Measurements from ENCODE around the gene ACTR3. TPM values are rescaled to one million over a fixed set of nuclear protein-coding genes. Genes with fewer than 3 reads are reported as not detected.

Gene ACTR3
- total RNA-seq, 4 donors from 2014 or later, result 73.0 to 106 (median 89.7) TPM

DNA sequence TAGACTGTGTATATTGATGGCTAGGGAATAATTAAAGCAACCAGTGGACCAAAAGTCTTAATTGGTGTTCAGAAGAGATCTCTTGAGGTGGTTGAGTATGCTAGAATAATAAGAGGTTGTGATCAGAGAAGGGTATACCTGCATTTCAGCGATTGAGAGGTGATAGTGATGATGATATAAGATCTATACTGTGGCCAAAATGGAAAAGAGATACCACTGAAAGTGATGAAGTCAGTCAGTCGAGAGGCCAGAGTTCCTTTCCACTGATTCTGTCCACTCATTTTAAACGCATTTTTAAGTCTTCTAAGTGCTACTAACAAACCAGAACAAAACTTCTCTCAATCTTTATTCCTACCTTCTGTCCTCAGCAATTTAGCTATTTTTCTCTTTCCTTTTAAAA is 32.9 kb downstream of the ACTR3 start:
- no peak overlapping the region for H3K27ac ChIP-seq
- H3K9me3 ChIP-seq, result no peaks in the 10 kb centered on the region
- 86 to 91% methylated on average over 3 of the region's 3 CpGs for WGBS, 2 donors
- H3K4me1 ChIP-seq, result no peaks in the 10 kb centered on the region
- no peak overlapping the region for H3K4me3 ChIP-seq
- no peaks in the 10 kb centered on the region for H3K27me3 ChIP-seq
- peaks cover 0 to 45% (median 0%) of the 10 kb centered on the region in 3 donors for H3K36me3 ChIP-seq
- no peak for DNase-seq (ENCODE audit: low spot score in 2 of 2)
- TF ChIP-seq EP300 (IDR thresholded peaks at IDR 0.05) (no peak), POLR2A (IDR thresholded peaks at IDR 0.05) (no peak)
- TF ChIP-seq, protein P1, sequence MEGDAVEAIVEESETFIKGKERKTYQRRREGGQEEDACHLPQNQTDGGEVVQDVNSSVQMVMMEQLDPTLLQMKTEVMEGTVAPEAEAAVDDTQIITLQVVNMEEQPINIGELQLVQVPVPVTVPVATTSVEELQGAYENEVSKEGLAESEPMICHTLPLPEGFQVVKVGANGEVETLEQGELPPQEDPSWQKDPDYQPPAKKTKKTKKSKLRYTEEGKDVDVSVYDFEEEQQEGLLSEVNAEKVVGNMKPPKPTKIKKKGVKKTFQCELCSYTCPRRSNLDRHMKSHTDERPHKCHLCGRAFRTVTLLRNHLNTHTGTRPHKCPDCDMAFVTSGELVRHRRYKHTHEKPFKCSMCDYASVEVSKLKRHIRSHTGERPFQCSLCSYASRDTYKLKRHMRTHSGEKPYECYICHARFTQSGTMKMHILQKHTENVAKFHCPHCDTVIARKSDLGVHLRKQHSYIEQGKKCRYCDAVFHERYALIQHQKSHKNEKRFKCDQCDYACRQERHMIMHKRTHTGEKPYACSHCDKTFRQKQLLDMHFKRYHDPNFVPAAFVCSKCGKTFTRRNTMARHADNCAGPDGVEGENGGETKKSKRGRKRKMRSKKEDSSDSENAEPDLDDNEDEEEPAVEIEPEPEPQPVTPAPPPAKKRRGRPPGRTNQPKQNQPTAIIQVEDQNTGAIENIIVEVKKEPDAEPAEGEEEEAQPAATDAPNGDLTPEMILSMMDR (IDR thresholded peaks at IDR 0.05), result no peak

DNA sequence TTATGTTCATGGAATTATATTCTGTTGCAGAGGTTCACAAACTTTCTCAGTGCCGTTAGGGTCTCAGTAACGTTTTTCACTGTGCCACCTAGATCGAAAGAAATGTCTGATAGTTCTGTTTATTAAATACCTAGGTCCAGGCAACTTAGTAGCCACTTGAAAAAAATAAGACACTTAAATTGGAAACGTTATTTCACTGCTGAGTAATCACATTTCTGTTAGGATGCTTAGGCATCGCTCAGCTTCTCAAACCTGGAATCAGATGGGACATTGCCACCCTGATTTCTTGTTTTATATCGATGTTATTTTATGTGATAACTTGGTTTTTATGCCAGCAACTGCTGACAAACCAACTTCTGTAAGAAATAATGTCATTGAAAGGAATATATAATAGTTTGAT is 36.0 kb downstream of the ACTR3 start:
- Histone ChIP-seq H3K27me3 (no peaks in the 10 kb centered on the region), H3K4me1 (no peaks in the 10 kb centered on the region), H3K36me3 (peaks cover 0 to 46% (median 0%) of the 10 kb centered on the region in 3 donors), H3K9me3 (no peaks in the 10 kb centered on the region), H3K4me3 (no peak overlapping the region), H3K27ac (no peak overlapping the region)
- 74 to 82% methylated on average over 6 of the region's 6 CpGs for WGBS, 2 donors
- DNase-seq (ENCODE audit: low spot score in 2 of 2), result no peak
- no peak for TF ChIP-seq EP300 (IDR thresholded peaks at IDR 0.05)
- TF ChIP-seq POLR2A (IDR thresholded peaks at IDR 0.05), result no peak
- TF ChIP-seq, protein P1 (IDR thresholded peaks at IDR 0.05), result no peak

DNA sequence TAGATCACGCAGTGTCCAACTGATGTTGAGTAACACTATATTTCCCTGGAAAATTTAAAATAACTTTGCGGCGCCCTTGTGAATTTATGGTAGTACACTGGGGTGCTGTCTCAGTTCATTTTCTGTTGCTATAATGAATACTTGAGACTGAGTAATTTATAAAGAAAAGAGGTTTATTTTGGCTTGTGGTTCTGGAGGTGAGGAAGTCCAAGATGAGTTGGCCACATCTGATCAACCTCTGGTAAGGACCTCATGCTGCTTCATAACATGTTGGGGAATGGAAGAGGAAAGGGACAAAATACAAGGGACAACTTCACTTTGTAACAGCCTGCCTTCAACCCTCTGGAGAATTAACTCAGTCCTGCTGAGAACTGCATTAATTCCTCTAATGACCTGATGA is 36.4 kb downstream of the ACTR3 start:
- Histone ChIP-seq H3K4me3 (no peak overlapping the region), H3K9me3 (no peaks in the 10 kb centered on the region), H3K4me1 (no peaks in the 10 kb centered on the region), H3K27me3 (no peaks in the 10 kb centered on the region), H3K36me3 (peaks cover 0 to 47% (median 0%) of the 10 kb centered on the region in 3 donors), H3K27ac (no peak overlapping the region)
- no peak for TF ChIP-seq POLR2A (IDR thresholded peaks at IDR 0.05)
- no peak for TF ChIP-seq EP300 (IDR thresholded peaks at IDR 0.05)
- TF ChIP-seq, protein P1 (IDR thresholded peaks at IDR 0.05), result no peak
- DNase-seq (ENCODE audit: low spot score in 2 of 2), result no peak
- WGBS, 2 donors, result 95 to 98% methylated on average over 3 of the region's 3 CpGs

DNA sequence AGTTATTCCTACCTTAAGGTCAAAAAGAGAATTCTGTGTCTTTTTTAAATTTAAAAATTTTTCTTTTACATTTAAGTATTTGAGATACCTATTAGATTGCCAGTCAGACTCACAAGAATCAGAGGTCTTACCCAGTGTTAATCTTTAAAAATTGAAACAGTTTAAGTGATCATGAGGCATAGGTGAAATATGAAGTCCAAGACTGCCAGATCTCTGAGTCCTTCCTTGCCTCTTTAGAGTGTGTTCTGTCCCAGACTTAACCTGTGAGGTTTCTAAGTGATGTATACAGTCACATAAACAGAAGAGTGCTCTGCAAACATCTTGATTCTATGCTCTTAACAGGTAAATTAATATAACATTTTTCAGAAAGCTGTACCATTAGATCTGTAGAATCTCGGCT is 40.6 kb downstream of the ACTR3 start:
- H3K27ac ChIP-seq, result no peak overlapping the region
- no peaks in the 10 kb centered on the region for H3K27me3 ChIP-seq
- WGBS, 2 donors, result 83 to 91% methylated on average over 1 of the region's 1 CpG
- TF ChIP-seq, protein P1 (IDR thresholded peaks at IDR 0.05), result no peak
- TF ChIP-seq POLR2A (IDR thresholded peaks at IDR 0.05) (no peak), EP300 (IDR thresholded peaks at IDR 0.05) (no peak)
- H3K4me3 ChIP-seq, result no peak overlapping the region
- H3K4me1 ChIP-seq, result no peaks in the 10 kb centered on the region
- peaks cover 0 to 67% (median 0%) of the 10 kb centered on the region in 3 donors for H3K36me3 ChIP-seq
- H3K9me3 ChIP-seq, result no peaks in the 10 kb centered on the region
- DNase-seq (ENCODE audit: low spot score in 2 of 2), result no peak

DNA sequence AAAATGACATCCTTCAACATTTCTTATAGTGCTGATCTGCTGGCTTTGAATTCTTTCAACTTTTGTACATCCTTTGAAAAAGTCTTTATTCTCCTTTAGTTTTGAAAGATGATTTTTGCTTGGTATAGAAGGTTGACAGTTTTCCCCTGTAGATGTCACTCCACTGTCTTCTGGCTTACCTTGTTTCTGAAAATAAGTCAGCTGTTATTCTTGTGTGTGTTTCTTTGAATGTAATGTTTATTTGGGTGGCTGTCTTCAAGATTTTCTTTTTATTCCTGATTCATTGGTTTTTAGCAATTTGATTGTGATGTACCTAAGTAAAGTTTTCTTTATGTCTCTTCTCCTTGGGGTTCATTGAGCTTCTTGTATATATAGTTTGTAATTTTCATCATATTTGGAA is 47.6 kb downstream of the ACTR3 start:
- Histone ChIP-seq H3K36me3 (peaks cover 0 to 83% (median 5%) of the 10 kb centered on the region in 3 donors), H3K27me3 (no peaks in the 10 kb centered on the region), H3K9me3 (peaks cover 0 to 22% (median 5%) of the 10 kb centered on the region in 4 donors), H3K4me3 (no peak overlapping the region), H3K27ac (no peak overlapping the region), H3K4me1 (no peaks in the 10 kb centered on the region)
- DNase-seq (ENCODE audit: low spot score in 2 of 2), result no peak
- no peak for TF ChIP-seq POLR2A (IDR thresholded peaks at IDR 0.05)
- TF ChIP-seq, protein P1 (IDR thresholded peaks at IDR 0.05), result no peak
- TF ChIP-seq EP300 (IDR thresholded peaks at IDR 0.05), result no peak
